ENCODE measurements around the gene PTPN22. TPM values are rescaled to one million over a fixed set of nuclear protein-coding genes. Genes with fewer than 3 reads are reported as not detected.

Gene PTPN22
- total and polyA plus RNA-seq, 9 of the 15 experiments (the other 6 are each of a cell fraction or from before 2014, with no cell fraction given), result 0.45 to 4.6 (median 1.1) TPM

GRCh38 chr1:113811888-113812660, 59.4 kb downstream of the PTPN22 start, which contains the start of gene RSBN1 (continued):
- TF ChIP-seq ZBTB49 (CRISPR knock-in tag; IDR thresholded peaks at IDR 0.05; ENCODE audit: borderline replicate concordance) (no peak), NKRF (IDR thresholded peaks at IDR 0.05; ENCODE audit: borderline replicate concordance) (peak; percentile 81), POLR2AphosphoS5 (IDR thresholded peaks at IDR 0.05; ENCODE audit: control insufficient read depth, insufficient read depth, low read depth, low read length) (peak; percentile 62), TFAM (CRISPR knock-in tag; conservative IDR thresholded peaks at IDR 0.05) (no peak), POLR3G (IDR thresholded peaks at IDR 0.05; ENCODE audit: extremely low read depth, insufficient read length, insufficient replicate concordance) (no peak), CREB1 (IDR thresholded peaks at IDR 0.05) (peak; percentile 89), CREB1 (CRISPR knock-in tag; IDR thresholded peaks at IDR 0.05) (peak; percentile 91), RBM22 (IDR thresholded peaks at IDR 0.05; ENCODE audit: low read depth, low read length, poor library complexity, severe bottlenecking) (peak; percentile 88), THAP12 (CRISPR knock-in tag; IDR thresholded peaks at IDR 0.05) (no peak; the same call in none of the 2 replicates), HMGXB4 (CRISPR knock-in tag; IDR thresholded peaks at IDR 0.05) (0 out of 2 replicates have a peak, but pooled peaks have one; percentile 15), JUN (IDR thresholded peaks at IDR 0.05; ENCODE audit: borderline replicate concordance, low read depth, low read length) (peak; percentile 70; the same call in 1 of the 2 replicates), JUN (CRISPR knock-in tag; IDR thresholded peaks at IDR 0.05; ENCODE audit: borderline replicate concordance) (peak; percentile 55; the same call in 1 of the 2 replicates), TAF7 (tag; IDR thresholded peaks at IDR 0.05) (peak; percentile 96), ZNF280B (CRISPR knock-in tag; IDR thresholded peaks at IDR 0.05) (no peak)

Measured in K562 (cell line).